GM12878 (cell line): Measurements from ENCODE around the gene FBF1. TPM values are rescaled to one million over a fixed set of nuclear protein-coding genes. Genes with fewer than 3 reads are reported as not detected.

ENCODE experiments used
- ATAC-seq: fragments of 200-7000 bp; cut with Tn5 transposase; 3 replicates; pipeline ENCODE4 v1.9.1; 2020; ENCODE audit warnings: mild to moderate bottlenecking, moderate library complexity
- BruUV-seq: library from RNA; stranded (reverse); fragments of 400-500 nt; replicated peaks from 2 replicates; lab custom pipeline; 2021; lab: Mats Ljungman, UMichigan
- CTCF ChIA-PET: fragments of 300-600 bp; sonication (Branson Sonifier 250); formaldehyde crosslinking; extraction: SDS; loops from one replicate; lab custom pipeline; 2021; ENCODE audit warnings: inconsistent platforms; lab: Yijun Ruan, JAX
- POLR2A ChIA-PET: fragments of 350-600 bp; formaldehyde crosslinking; extraction: SDS; loops from one replicate; lab custom pipeline; 2021; ENCODE audit warnings: inconsistent platforms; lab: Charles Lee
- RAD21 ChIA-PET: fragments of 300-600 bp; sonication (Branson Sonifier 250); formaldehyde crosslinking; loops from one replicate; lab custom pipeline; 2023; ENCODE audit warnings: antibody characterized with exemption; ENCODE audit not compliant: unreplicated experiment; lab: Charles Lee
- SMC1A ChIA-PET: fragments of 300-600 bp; sonication (Branson Sonifier 250); formaldehyde crosslinking; loops from one replicate; lab custom pipeline; 2023; ENCODE audit not compliant: unreplicated experiment, uncharacterized antibody; lab: Charles Lee
- DNase-seq: peaks from one replicate; pipeline ENCODE4 v3.0.0-alpha.2; 2011; ENCODE audit warnings: low read depth, low spot score
- FAIRE-seq: peaks from 3 replicates; lab custom pipeline; 2011; peaks lifted over from hg19 to GRCh38; lab: Jason Lieb, UNC
- H2AFZ ChIP-seq: 2 replicates; pipeline ENCODE4 v1.6.0; 2011; ENCODE audit warnings: low read depth, low read length, control low read depth; ENCODE audit not compliant: control insufficient read depth
- H3K27ac ChIP-seq: 2 replicates; pipeline ENCODE4 v1.5.1; 2011; ENCODE audit warnings: control low read depth; ENCODE audit not compliant: control insufficient read depth, insufficient read depth
- H3K27me3 ChIP-seq, 2 experiments: replicated peaks in 1 of 2; 2 replicates each; pipeline versions ENCODE4 v1.6.0 to v1.6.1; 2011; ENCODE audit warnings: low read length in 1 of 2; ENCODE audit not compliant: control insufficient read depth in 2 of 2, insufficient read depth in 2 of 2
- H3K36me3 ChIP-seq, 2 experiments: 2 replicates each; pipeline ENCODE4 v1.5.1; 2011; ENCODE audit warnings: low read length in 1 of 2; ENCODE audit not compliant: control insufficient read depth in 2 of 2, insufficient read depth in 2 of 2
- H3K4me1 ChIP-seq: 2 replicates; pipeline ENCODE4 v1.6.1; 2011; ENCODE audit warnings: mild to moderate bottlenecking, low read length, moderate library complexity, mixed read lengths; ENCODE audit not compliant: control insufficient read depth, insufficient read depth
- H3K4me2 ChIP-seq: 2 replicates; pipeline ENCODE4 v1.6.0; 2011; ENCODE audit warnings: control low read depth; ENCODE audit not compliant: control insufficient read depth, insufficient read depth
- H3K4me3 ChIP-seq: fragments of 200-600 bp; sonication (generic); 2 replicates; pipeline ENCODE4 v1.5.1; 2016
- H3K79me2 ChIP-seq: 2 replicates; pipeline ENCODE4 v1.6.0; 2011; ENCODE audit warnings: low read length; ENCODE audit not compliant: control insufficient read depth, insufficient read depth
- H3K9ac ChIP-seq: 2 replicates; pipeline ENCODE4 v1.8.0; 2011; ENCODE audit warnings: low read length, control low read depth, mixed read lengths; ENCODE audit not compliant: control insufficient read depth, insufficient read depth
- H3K9me3 ChIP-seq: replicated peaks from 3 replicates; pipeline ENCODE4 v1.5.1; 2011; ENCODE audit warnings: mild to moderate bottlenecking, low read length; ENCODE audit not compliant: control insufficient read depth, insufficient read depth
- H4K20me1 ChIP-seq: 2 replicates; pipeline ENCODE4 v1.6.0; 2011; ENCODE audit not compliant: control insufficient read depth, insufficient read depth
- BCLAF1 ChIP-seq: fragments of 450-650 bp; IDR thresholded peaks from 2 replicates; pipeline ENCODE4 v1.6.1; 2017; ENCODE audit warnings: antibody characterized with exemption, mild to moderate bottlenecking, moderate library complexity
- CHD1 ChIP-seq: IDR thresholded peaks from 2 replicates; pipeline ENCODE4 v1.6.1; 2012; ENCODE audit warnings: low read depth, low read length, improper control_type of control experiment
- HCFC1 ChIP-seq: fragments of 150-350 bp; IDR thresholded peaks from 2 replicates; pipeline ENCODE4 v1.6.1; 2014; ENCODE audit warnings: low read length
- HDAC6 ChIP-seq: fragments of 200-600 bp; sonication (generic); IDR thresholded peaks from one replicate; pipeline ENCODE4 v1.8.0; 2017; ENCODE audit warnings: antibody characterized with exemption; ENCODE audit not compliant: unreplicated experiment
- KLF5 ChIP-seq: fragments of 450-650 bp; IDR thresholded peaks from 2 replicates; pipeline ENCODE4 v1.6.1; 2014; ENCODE audit warnings: mild to moderate bottlenecking; ENCODE audit not compliant: partially characterized antibody
- MXI1 ChIP-seq: fragments of 150-350 bp; IDR thresholded peaks from 2 replicates; pipeline ENCODE4 v1.6.1; 2011; ENCODE audit warnings: low read depth, mild to moderate bottlenecking, inconsistent platforms, low read length, improper control_type of control experiment
- MYB ChIP-seq: fragments of 150-350 bp; IDR thresholded peaks from 2 replicates; pipeline ENCODE4 v1.6.1; 2014; ENCODE audit warnings: mild to moderate bottlenecking, low read depth, low read length, borderline replicate concordance
- NR2C2 ChIP-seq: IDR thresholded peaks from 2 replicates; pipeline ENCODE4 v1.6.1; 2011; ENCODE audit warnings: borderline replicate concordance, low read depth; ENCODE audit not compliant: control insufficient read depth, insufficient read length
- RELA ChIP-seq: fragments of 450-650 bp; IDR thresholded peaks from 2 replicates; pipeline ENCODE4 v1.8.0; 2014; ENCODE audit warnings: borderline replicate concordance; ENCODE audit not compliant: partially characterized antibody
- RELB ChIP-seq: fragments of 450-650 bp; IDR thresholded peaks from 2 replicates; pipeline ENCODE4 v1.6.1; 2017; ENCODE audit warnings: low read depth, mild to moderate bottlenecking, moderate library complexity
- SIX5 ChIP-seq: IDR thresholded peaks from 2 replicates; pipeline ENCODE4 v1.6.1; 2011; ENCODE audit warnings: mild to moderate bottlenecking, low read depth, low read length, moderate library complexity; ENCODE audit not compliant: severe bottlenecking
- YY1 ChIP-seq: IDR thresholded peaks from 2 replicates; pipeline ENCODE4 v1.6.1; 2011; ENCODE audit warnings: low read depth, mild to moderate bottlenecking, low read length
- ZNF274 ChIP-seq: IDR thresholded peaks from one replicate; pipeline ENCODE4 v1.8.0; 2011; ENCODE audit not compliant: insufficient read length, insufficient read depth
- WGBS: methylation state at CpG from one replicate; pipeline ENCODE4 v1.1.6; 2016; ENCODE audit warnings: low lambda C conversion rate; ENCODE audit not compliant: insufficient replicate concordance, insufficient coverage; ENCODE audit errors: missing lambda C conversion rate; 5-methylcytosine and 5-hydroxymethylcytosine counted together
- in situ Hi-C: fragments of 300-500 bp; cut with MboI; formaldehyde crosslinking; loops from 9 replicates; pipeline ENCODE4 v1.14.3; 2018; ENCODE audit warnings: mixed read lengths
- intact Hi-C: fragments of 100-400 bp; cut with micrococcal nuclease; formaldehyde crosslinking; loops from one replicate; pipeline ENCODE4 v1.14.2; 2022; ENCODE audit not compliant: unreplicated experiment
- polyA plus RNA-seq, 11 experiments: library from polyadenylated mRNA; depleted of rRNA in 4 of 11; unstranded in 6 of 11; stranded (reverse) in 5 of 11; fragments of >200 nt; fragmentation: Nextera tagmentation in 4 of 11; fragmentation: Illumina TruSeq in 1 of 11; extraction: Ambion mirVana in 4 of 11; extraction: Trizol in 1 of 11; gene quantifications; 1 replicate in 1 of 11; 2 replicates in 10 of 11; pipeline versions ENCODE4 v1.2.1 to v1.2.3, GENCODE V29; 2011 to 2016; ENCODE audit warnings: inconsistent platforms in 2 of 11, missing spikeins in 2 of 11, low read depth in 1 of 11
- total RNA-seq, 4 experiments: library from RNA; depleted of rRNA in 3 of 4; stranded (reverse); fragments of >200 nt in 3 of 4; fragmentation: Illumina TruSeq in 1 of 4; extraction: Trizol in 1 of 4; gene quantifications; 2 replicates each; pipeline versions ENCODE4 v1.2.1 to v1.2.3, GENCODE V29; 2013 to 2021
- TF ChIP-seq, protein P1 (sequence below): fragments of 450-650 bp; IDR thresholded peaks from 2 replicates; pipeline ENCODE4 v1.6.1; 2018; ENCODE audit warnings: mild to moderate bottlenecking, low read depth, moderate library complexity; ENCODE audit not compliant: partially characterized antibody
- TF ChIP-seq, protein P2 (sequence below): IDR thresholded peaks from 2 replicates; pipeline ENCODE4 v1.6.1; 2011; ENCODE audit warnings: low read depth, mild to moderate bottlenecking, low read length, moderate library complexity, borderline replicate concordance; ENCODE audit errors: extremely low read depth
- TF ChIP-seq, protein P3 (sequence below): IDR thresholded peaks from 2 replicates; pipeline ENCODE4 v1.6.1; 2012; ENCODE audit warnings: low read depth, low read length, improper control_type of control experiment

The FBF1 gene
- total and polyA plus RNA-seq, 10 of the 15 experiments (the other 5 are each of a cell fraction or from before 2014, with no cell fraction given), result 0.29 to 15.0 (median 7.0) TPM

DNA sequence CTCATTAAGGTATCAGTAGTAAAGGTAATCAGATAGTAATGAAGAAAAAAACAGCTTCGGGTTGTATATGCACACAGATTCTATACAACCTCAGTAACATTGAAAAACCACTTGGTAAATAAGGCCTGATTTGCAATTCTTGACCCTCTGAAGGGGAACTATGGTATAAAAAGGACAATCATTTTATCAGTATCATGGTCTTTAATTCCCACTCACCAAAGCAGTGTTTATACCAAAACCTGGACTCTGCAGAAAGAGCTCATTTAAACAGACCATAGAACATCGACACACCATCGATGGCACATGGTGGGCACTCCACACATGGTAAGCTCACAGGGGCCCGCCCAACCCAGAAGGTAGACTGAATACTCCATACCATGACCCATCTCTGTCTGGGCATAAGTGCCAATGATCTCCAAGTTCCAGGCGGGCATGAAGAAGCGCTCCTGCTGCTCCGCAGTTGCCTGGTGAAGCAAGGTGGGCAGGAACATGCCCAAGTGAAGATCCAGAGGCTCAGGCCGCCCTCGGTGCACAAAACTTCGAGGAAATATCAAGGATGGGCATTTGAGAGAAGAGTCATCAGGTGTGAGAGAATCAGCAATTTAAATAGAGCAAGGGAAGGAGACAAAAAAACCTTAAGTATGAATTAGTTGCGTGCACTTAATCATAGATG lies 19.1 kb upstream of the FBF1 start:
- H3K79me2 ChIP-seq, result no peaks in the 10 kb centered on the region; the same call in 1 of the 2 replicates
- in situ Hi-C loops (no loop called here), intact Hi-C loops (no loop called here)
- no peak for DNase-seq
- H4K20me1 ChIP-seq, result no peaks in the 10 kb centered on the region
- POLR2A ChIA-PET, result no interaction called here
- H2AFZ ChIP-seq, result no peak overlapping the region
- no peak overlapping the region for H3K27ac ChIP-seq
- H3K27me3 ChIP-seq, result no peaks in the 10 kb centered on the region
- H3K4me1 ChIP-seq, result no peaks in the 10 kb centered on the region
- 92% methylated on average over 11 of the region's 11 CpGs for WGBS
- no peak for FAIRE-seq
- CTCF ChIA-PET, result interaction anchor here (0.9 to 1.3 kb wide), 3 partner anchors 40 to 194 kb away, joined by 3 read pairs; no protein-coding TSS in a partner anchor
- BruUV-seq, result no TSS peak
- H3K4me3 ChIP-seq, result no peak overlapping the region
- no peak overlapping the region for H3K4me2 ChIP-seq
- RAD21 ChIA-PET, result no interaction called here
- ATAC-seq, result no peak
- SMC1A ChIA-PET, result no interaction called here
- H3K9me3 ChIP-seq, result no peaks in the 10 kb centered on the region
- H3K36me3 ChIP-seq, result peaks cover 0 to 14% of the 10 kb centered on the region in 2 experiments; a peak in 3 of 4 replicates
- H3K9ac ChIP-seq, result no peak overlapping the region
- TF ChIP-seq, protein P1, sequence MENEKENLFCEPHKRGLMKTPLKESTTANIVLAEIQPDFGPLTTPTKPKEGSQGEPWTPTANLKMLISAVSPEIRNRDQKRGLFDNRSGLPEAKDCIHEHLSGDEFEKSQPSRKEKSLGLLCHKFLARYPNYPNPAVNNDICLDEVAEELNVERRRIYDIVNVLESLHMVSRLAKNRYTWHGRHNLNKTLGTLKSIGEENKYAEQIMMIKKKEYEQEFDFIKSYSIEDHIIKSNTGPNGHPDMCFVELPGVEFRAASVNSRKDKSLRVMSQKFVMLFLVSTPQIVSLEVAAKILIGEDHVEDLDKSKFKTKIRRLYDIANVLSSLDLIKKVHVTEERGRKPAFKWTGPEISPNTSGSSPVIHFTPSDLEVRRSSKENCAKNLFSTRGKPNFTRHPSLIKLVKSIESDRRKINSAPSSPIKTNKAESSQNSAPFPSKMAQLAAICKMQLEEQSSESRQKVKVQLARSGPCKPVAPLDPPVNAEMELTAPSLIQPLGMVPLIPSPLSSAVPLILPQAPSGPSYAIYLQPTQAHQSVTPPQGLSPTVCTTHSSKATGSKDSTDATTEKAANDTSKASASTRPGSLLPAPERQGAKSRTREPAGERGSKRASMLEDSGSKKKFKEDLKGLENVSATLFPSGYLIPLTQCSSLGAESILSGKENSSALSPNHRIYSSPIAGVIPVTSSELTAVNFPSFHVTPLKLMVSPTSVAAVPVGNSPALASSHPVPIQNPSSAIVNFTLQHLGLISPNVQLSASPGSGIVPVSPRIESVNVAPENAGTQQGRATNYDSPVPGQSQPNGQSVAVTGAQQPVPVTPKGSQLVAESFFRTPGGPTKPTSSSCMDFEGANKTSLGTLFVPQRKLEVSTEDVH, result no peak
- TF ChIP-seq, protein P2, sequence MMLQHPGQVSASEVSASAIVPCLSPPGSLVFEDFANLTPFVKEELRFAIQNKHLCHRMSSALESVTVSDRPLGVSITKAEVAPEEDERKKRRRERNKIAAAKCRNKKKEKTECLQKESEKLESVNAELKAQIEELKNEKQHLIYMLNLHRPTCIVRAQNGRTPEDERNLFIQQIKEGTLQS, result no peak
- TF ChIP-seq ZNF274, result no peak
- TF ChIP-seq MXI1, result no peak
- no peak for TF ChIP-seq NR2C2
- no peak for TF ChIP-seq RELB
- no peak for TF ChIP-seq SIX5
- TF ChIP-seq RELA, result no peak
- TF ChIP-seq BCLAF1, result no peak
- no peak for TF ChIP-seq KLF5
- TF ChIP-seq HCFC1, result no peak
- TF ChIP-seq CHD1, result no peak
- TF ChIP-seq, protein P3, sequence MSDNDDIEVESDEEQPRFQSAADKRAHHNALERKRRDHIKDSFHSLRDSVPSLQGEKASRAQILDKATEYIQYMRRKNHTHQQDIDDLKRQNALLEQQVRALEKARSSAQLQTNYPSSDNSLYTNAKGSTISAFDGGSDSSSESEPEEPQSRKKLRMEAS, result no peak
- TF ChIP-seq YY1, result no peak
- no peak for TF ChIP-seq HDAC6
- no peak for TF ChIP-seq MYB
